Epithelial cell of proximal tubule (primary cell): ENCODE results near the gene INPP4A. TPM values are rescaled to one million over a fixed set of nuclear protein-coding genes. Genes with fewer than 3 reads are reported as not detected.

Experiments
- DNase-seq: peaks from one replicate; pipeline ENCODE4 v3.0.0-alpha.2; 2011; ENCODE audit warnings: low read depth
- H3K4me3 ChIP-seq: 2 replicates; pipeline ENCODE4 v1.5.1; 2011; ENCODE audit warnings: low read depth, mild to moderate bottlenecking, low read length
- total RNA-seq: library from RNA; depleted of rRNA; stranded (reverse); fragments of >200 nt; gene quantifications from 2 replicates; pipeline ENCODE4 v1.2.3, GENCODE V29; 2015
- TF ChIP-seq, protein P1 (sequence below): conservative IDR thresholded peaks from 2 replicates; pipeline ENCODE4 v1.5.1; 2012; ENCODE audit warnings: low read depth, mild to moderate bottlenecking, low read length

The INPP4A gene
- total RNA-seq, 1 donor from 2014 or later = 12.2 TPM

DNA sequence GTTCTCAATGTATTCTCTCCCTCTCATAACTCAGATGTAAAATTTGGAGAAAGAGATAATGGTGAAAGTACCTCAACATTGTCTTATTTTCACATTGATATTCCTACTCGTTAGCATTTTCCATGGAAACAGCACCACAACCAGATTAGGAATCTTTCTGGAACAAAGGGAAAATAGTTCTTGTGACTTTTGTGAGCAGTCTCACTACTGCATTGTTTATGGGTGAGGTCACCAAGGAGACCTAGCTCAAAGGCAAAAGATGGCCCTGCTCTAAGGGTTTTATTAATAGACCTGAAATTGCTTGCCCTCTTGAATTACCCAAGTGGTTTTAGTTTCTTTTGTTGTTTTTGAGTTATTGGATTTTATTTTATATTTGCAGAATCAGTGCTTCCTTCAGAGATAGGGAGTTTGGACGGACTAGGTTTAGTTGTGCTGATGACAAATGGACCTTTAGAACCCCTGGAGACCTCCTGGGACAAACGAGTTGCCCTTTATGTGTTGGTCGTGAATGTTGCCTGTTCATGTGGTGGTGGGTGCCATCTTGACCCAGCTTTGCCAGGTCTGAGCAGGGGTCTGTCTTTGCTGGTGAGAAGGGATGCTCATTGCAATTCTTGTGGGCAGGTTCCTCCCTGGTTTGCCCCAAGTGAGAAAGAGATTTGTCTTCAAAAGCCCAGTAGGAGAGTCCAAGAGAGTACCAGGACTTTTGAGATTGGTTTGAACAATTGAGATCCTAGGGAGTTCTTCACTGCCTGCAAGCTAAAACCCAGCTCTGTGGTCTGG, 58.1 kb downstream of the INPP4A start:
- peak; percentile 45 for DNase-seq
- H3K4me3 ChIP-seq = no peak overlapping the region
- TF ChIP-seq, protein P1, sequence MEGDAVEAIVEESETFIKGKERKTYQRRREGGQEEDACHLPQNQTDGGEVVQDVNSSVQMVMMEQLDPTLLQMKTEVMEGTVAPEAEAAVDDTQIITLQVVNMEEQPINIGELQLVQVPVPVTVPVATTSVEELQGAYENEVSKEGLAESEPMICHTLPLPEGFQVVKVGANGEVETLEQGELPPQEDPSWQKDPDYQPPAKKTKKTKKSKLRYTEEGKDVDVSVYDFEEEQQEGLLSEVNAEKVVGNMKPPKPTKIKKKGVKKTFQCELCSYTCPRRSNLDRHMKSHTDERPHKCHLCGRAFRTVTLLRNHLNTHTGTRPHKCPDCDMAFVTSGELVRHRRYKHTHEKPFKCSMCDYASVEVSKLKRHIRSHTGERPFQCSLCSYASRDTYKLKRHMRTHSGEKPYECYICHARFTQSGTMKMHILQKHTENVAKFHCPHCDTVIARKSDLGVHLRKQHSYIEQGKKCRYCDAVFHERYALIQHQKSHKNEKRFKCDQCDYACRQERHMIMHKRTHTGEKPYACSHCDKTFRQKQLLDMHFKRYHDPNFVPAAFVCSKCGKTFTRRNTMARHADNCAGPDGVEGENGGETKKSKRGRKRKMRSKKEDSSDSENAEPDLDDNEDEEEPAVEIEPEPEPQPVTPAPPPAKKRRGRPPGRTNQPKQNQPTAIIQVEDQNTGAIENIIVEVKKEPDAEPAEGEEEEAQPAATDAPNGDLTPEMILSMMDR = no peak

DNA sequence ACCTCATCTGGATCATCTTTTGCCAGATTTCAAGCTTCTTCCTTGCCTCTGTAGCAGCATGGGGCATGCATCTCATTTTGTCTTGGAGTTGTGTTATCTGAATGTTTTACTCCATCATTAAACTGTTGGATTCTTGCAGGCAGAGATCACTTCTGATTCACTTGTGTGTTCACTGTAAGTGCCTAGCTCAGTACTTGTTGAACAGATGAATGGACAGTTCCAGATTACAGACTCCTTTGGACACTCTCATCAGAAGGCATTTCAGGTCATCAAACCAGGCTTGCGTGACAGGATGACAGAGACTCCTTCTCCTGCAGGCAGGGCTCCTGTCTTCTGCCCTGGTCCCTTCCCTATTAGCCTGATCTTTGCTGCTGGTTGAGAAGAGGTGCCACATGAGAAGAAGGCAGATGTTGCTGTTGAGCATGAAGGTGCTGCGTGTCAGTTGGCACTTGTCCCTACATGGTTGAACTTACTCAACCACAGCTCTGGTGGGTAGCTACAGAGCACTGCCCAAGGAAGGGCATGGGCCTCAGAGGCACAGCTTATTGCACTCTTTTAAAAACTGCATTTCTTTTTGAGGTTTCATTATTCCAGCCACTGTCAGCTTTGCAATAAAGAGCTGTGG, 58.9 kb downstream of the INPP4A start:
- no peak overlapping the region for H3K4me3 ChIP-seq
- peak; percentile 30 for DNase-seq
- TF ChIP-seq, protein P1 = no peak

DNA sequence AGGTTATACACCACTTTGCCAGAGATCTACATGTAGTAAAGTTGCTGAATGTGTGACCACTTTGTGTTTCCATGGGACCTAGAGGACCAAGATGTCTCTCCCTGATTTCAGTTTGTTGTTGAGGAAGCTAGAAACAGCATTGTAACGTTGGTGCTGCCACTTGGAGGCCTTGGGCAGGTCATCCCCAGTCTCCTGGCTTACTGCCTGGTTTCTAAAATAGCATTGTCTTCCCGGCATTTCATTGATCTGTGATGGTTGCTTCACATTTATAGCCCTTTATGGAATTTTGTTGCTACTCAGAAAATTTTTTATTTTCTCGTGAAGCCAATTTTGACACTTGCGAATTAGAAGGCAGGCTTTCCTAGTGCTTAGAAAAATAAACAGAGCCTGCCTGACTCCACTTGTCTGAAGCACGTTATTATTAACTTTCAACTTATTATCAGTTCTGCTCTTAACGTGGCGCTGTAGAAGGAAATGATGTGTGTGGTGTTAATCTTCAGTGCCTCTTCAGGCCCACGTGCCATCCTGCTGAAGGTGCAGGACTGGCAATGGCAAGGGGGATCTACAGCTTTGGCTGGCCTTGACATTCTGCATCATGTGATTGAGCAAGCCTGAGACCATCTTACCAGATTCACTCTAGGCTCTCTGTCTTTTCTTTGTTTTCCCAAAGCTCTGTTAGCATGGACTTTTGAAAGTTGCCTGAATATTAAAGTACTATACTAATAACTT, 59.9 kb downstream of the INPP4A start:
- TF ChIP-seq, protein P1 = no peak
- no peak overlapping the region for H3K4me3 ChIP-seq
- DNase-seq = no peak

DNA sequence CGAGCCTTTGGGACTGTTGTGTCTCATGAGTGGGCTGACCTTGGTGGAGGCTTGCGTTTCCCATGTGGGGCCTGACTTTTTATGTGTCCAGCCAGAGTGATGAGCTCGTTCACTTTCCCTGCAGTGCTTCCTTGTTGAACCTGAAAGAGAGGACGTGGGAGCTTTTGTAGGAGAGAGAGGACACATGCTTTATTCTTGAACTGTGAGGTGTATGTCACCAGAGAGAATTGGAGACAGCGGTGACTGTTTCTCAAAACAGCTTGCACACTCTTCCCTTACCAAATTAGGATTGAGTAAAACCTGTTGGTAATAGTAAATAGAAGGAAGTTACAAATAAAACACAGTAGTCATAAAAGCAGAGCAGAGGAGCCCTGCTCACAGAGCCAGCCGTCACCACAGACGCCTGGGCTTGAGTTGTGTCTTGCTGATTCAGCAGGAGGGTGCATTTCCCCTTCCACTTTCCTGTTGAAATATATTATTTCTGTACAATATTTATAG, 60.7 kb downstream of the INPP4A start:
- no peak for DNase-seq
- no peak overlapping the region for H3K4me3 ChIP-seq
- TF ChIP-seq, protein P1 = no peak

DNA sequence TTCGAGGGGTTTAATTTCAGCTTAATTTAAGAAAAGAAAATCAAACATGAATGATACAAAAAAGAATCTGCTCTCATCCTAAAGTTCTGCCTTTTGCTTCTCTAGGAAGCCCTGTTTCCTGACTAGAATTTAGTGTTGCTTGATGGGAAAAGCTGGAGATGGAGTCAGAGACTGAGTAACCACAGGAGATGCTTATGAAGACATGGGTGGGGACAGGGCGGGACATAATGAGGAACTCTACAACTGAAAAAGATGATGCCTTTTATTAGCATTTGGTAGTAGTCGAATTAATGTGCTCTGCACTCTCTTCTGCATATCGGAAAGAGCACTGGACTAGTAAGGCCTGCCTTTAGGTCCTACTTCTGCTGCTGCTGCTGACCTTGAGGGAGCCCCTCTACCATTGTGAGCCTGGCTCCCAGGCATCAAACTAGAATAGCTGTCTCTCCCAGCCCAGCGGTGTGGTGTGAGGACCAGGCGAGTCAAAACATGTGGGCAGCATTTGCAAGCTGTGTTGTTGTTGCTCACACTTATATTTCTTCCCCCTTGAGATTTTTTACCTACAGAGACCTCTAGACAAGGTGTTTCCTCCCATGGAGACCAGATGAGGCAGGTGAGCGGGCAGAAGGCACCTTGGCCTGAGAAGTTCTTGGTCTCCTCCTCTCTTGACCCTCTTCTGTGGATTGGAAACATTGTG, 61.5 kb downstream of the INPP4A start:
- DNase-seq = no peak
- TF ChIP-seq, protein P1 = no peak
- H3K4me3 ChIP-seq = no peak overlapping the region

DNA sequence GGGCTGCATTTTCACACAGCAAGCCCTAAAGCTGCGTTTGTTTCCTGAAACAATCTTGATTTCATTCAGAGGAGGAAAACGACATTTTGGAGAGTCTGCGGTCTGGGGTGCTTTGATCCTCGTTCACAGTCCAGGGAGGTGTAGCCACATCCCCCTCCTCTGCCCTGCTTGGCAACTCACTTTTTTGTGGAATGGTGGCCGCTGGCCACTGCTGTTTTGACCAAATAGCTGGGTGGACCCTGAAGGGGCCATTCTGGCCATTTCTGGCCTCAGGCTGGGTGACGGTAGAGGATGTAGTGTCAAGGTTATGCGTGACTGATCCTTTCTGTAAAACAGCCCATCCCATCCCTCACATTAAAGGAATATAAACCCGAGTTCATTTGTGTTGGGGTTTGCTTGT, 62.2 kb downstream of the INPP4A start:
- TF ChIP-seq, protein P1 = no peak
- no peak for DNase-seq
- no peak overlapping the region for H3K4me3 ChIP-seq
